Tibial nerve (tissue), 4 donors: ENCODE data around the gene MED8. TPM values are rescaled to one million over a fixed set of nuclear protein-coding genes. Genes with fewer than 3 reads are reported as not detected.
"Not testable (repeated sequence)": the region's sequence is repeated elsewhere in the genome, so short reads cannot be mapped to it uniquely, and the experiment has no call there.

ENCODE experiments used
- DNase-seq, 2 donors: peaks; one replicate each; pipeline ENCODE4 v3.0.0-alpha.2; 2019; ENCODE audit warnings: low spot score in 2 of 2
- H3K27ac ChIP-seq, 4 donors: fragments of 200-600 bp; sonication (generic) in 3 of 4; one replicate each; pipeline ENCODE4 v1.5.1; 2017 to 2019; ENCODE audit warnings: mild to moderate bottlenecking in 1 of 4
- H3K27me3 ChIP-seq, 2 donors: fragments of 200-600 bp; sonication (generic) in 1 of 2; one replicate each; pipeline versions ENCODE4 v1.5.1 to v1.6.0; 2017 to 2019
- H3K36me3 ChIP-seq, 3 donors: fragments of 200-600 bp; sonication (generic); one replicate each; pipeline ENCODE4 v1.5.1; 2018 to 2019
- H3K4me1 ChIP-seq, 4 donors: fragments of 200-600 bp; sonication (generic) in 3 of 4; one replicate each; pipeline ENCODE4 v1.5.1; 2017 to 2019
- H3K4me3 ChIP-seq, 4 donors: fragments of 200-600 bp; sonication (generic) in 3 of 4; one replicate each; pipeline ENCODE4 v1.5.1; 2017 to 2019; ENCODE audit warnings: mild to moderate bottlenecking in 1 of 4, moderate library complexity in 1 of 4
- H3K9me3 ChIP-seq, 4 donors: fragments of 200-600 bp; sonication (generic) in 3 of 4; one replicate each; pipeline ENCODE4 v1.5.1; 2017 to 2019
- CTCF ChIP-seq, 5 experiments: fragments of 200-600 bp in 3 of 5; fragments of 450-650 bp in 2 of 5; sonication (generic) in 3 of 5; IDR thresholded peaks; one replicate each; pipeline ENCODE4 v1.5.1; 2016 to 2019; ENCODE audit warnings: antibody characterized with exemption in 5 of 5, mild to moderate bottlenecking in 3 of 5, moderate library complexity in 2 of 5
- EP300 ChIP-seq, 2 donors: sonication (generic); formaldehyde crosslinking; IDR thresholded peaks; one replicate each; pipeline ENCODE4 v1.6.1; 2017; ENCODE audit warnings: antibody characterized with exemption in 2 of 2, mild to moderate bottlenecking in 1 of 2
- POLR2A ChIP-seq, 2 donors: fragments of 450-650 bp; IDR thresholded peaks; one replicate each; pipeline ENCODE4 v1.6.1; 2017; ENCODE audit warnings: antibody characterized with exemption in 2 of 2, mild to moderate bottlenecking in 2 of 2, moderate library complexity in 2 of 2
- WGBS, 2 donors: methylation state at CpG; one replicate each; pipeline ENCODE4 v1.1.5; 2018; 5-methylcytosine and 5-hydroxymethylcytosine counted together
- total RNA-seq, 4 donors: library from RNA; depleted of rRNA; stranded (reverse); fragments of >200 nt; gene quantifications; one replicate each; pipeline ENCODE4 v1.1.0, GENCODE V29; 2016

The MED8 gene
- total RNA-seq, 4 donors from 2014 or later = 22.8 to 35.1 (median 28.5) TPM

GRCh38 chr1:43377831-43378230 lies 11.8 kb downstream of the MED8 start:
- no peak for TF ChIP-seq POLR2A (IDR thresholded peaks at IDR 0.05)
- TF ChIP-seq CTCF (IDR thresholded peaks at IDR 0.05) = no peak
- no peak for TF ChIP-seq EP300 (IDR thresholded peaks at IDR 0.05)
- H3K4me1 ChIP-seq = peaks cover 0 to 25% (median 5%) of the 10 kb centered on the region in 4 donors
- H3K4me3 ChIP-seq = no peak overlapping the region
- no peaks in the 10 kb centered on the region for H3K9me3 ChIP-seq
- H3K27ac ChIP-seq = peak overlapping the region in 1 of 4 donors; percentile 44
- peaks cover 0 to 12% (median 1%) of the 10 kb centered on the region in 3 donors for H3K36me3 ChIP-seq
- WGBS, 2 donors = 68 to 83% methylated on average over 1 of the region's 1 CpG
- DNase-seq = no peak
- H3K27me3 ChIP-seq = no peaks in the 10 kb centered on the region

GRCh38 chr1:43376723-43377235 lies 12.8 kb downstream of the MED8 start:
- 66 to 69% methylated on average over 7 of the region's 7 CpGs for WGBS, 2 donors
- Histone ChIP-seq H3K4me3 (no peak overlapping the region), H3K27ac (peak overlapping the region in 2 of 4 donors; percentile 12 to 15), H3K4me1 (peaks cover 0 to 15% (median under 1%) of the 10 kb centered on the region in 4 donors), H3K9me3 (no peaks in the 10 kb centered on the region), H3K36me3 (peaks cover 0 to 7% (median 0%) of the 10 kb centered on the region in 3 donors), H3K27me3 (no peaks in the 10 kb centered on the region)
- TF ChIP-seq EP300 (IDR thresholded peaks at IDR 0.05) = no peak
- no peak for TF ChIP-seq CTCF (IDR thresholded peaks at IDR 0.05)
- no peak for TF ChIP-seq POLR2A (IDR thresholded peaks at IDR 0.05)
- DNase-seq = no peak

- H3K9me3 ChIP-seq = no peaks in the 10 kb centered on the region
- H3K27me3 ChIP-seq = no peaks in the 10 kb centered on the region
- no peak overlapping the region for H3K4me3 ChIP-seq
- TF ChIP-seq POLR2A (IDR thresholded peaks at IDR 0.05) (no peak), CTCF (IDR thresholded peaks at IDR 0.05) (no peak), EP300 (IDR thresholded peaks at IDR 0.05) (no peak)
- 60 to 64% methylated on average over 4 of the region's 4 CpGs for WGBS, 2 donors
- H3K4me1 ChIP-seq = peaks cover 0 to 30% (median 8%) of the 10 kb centered on the region in 4 donors
- H3K27ac ChIP-seq = peak overlapping the region in 2 of 4 donors; percentile 65 to 66
- no peak for DNase-seq
- peaks cover 0 to 7% (median 0%) of the 10 kb centered on the region in 3 donors for H3K36me3 ChIP-seq
Observed at GRCh38 chr1:43373066-43373940, 16.3 kb downstream of the MED8 start.

- H3K4me1 ChIP-seq = peaks cover 0 to 31% (median 9%) of the 10 kb centered on the region in 4 donors
- no peaks in the 10 kb centered on the region for H3K27me3 ChIP-seq
- H3K36me3 ChIP-seq = peaks cover 0 to 7% (median 0%) of the 10 kb centered on the region in 3 donors
- H3K9me3 ChIP-seq = no peaks in the 10 kb centered on the region
- TF ChIP-seq CTCF (IDR thresholded peaks at IDR 0.05) (no peak), EP300 (IDR thresholded peaks at IDR 0.05) (no peak), POLR2A (IDR thresholded peaks at IDR 0.05) (no peak)
- 93 to 95% methylated on average over 5 of the region's 5 CpGs for WGBS, 2 donors
- H3K27ac ChIP-seq = peak overlapping the region in 2 of 4 donors; percentile 62 to 65
- DNase-seq = no peak
- no peak overlapping the region for H3K4me3 ChIP-seq
Observed at GRCh38 chr1:43372172-43372571, 17.4 kb downstream of the MED8 start.

GRCh38 chr1:43370564-43370963 lies 19.0 kb downstream of the MED8 start:
- H3K9me3 ChIP-seq = no peaks in the 10 kb centered on the region
- DNase-seq = no peak
- H3K4me1 ChIP-seq = peaks cover 0 to 47% (median 20%) of the 10 kb centered on the region in 4 donors
- peaks cover 0 to 11% (median 0%) of the 10 kb centered on the region in 3 donors for H3K36me3 ChIP-seq
- WGBS, 2 donors = 81 to 84% methylated on average over 4 of the region's 4 CpGs
- H3K27ac ChIP-seq = peak overlapping the region in 1 of 4 donors; percentile 35
- H3K4me3 ChIP-seq = no peak overlapping the region
- H3K27me3 ChIP-seq = no peaks in the 10 kb centered on the region
- TF ChIP-seq EP300 (IDR thresholded peaks at IDR 0.05) = no peak
- no peak for TF ChIP-seq CTCF (IDR thresholded peaks at IDR 0.05)
- TF ChIP-seq POLR2A (IDR thresholded peaks at IDR 0.05) = no peak

GRCh38 chr1:43369779-43370178 lies 19.8 kb downstream of the MED8 start:
- not testable (repeated sequence) for H3K4me3 ChIP-seq, H3K9me3 ChIP-seq, H3K27ac ChIP-seq, H3K27me3 ChIP-seq, DNase-seq
- Histone ChIP-seq H3K4me1 (peaks cover 0 to 48% (median 20%) of the 10 kb centered on the region in 4 donors), H3K36me3 (peaks cover 0 to 19% (median 6%) of the 10 kb centered on the region in 3 donors)
- WGBS, 2 donors = 90 to 95% methylated on average over 6 of the region's 6 CpGs
